IPS-NIHi7 (cell line): ENCODE results near the gene DGKH.

Experiments used
- DNase-seq: peaks from one replicate; pipeline ENCODE4 v3.0.0; 2012; ENCODE audit warnings: mixed read lengths; ENCODE audit errors: extremely low spot score

DGKH gene, protein sequence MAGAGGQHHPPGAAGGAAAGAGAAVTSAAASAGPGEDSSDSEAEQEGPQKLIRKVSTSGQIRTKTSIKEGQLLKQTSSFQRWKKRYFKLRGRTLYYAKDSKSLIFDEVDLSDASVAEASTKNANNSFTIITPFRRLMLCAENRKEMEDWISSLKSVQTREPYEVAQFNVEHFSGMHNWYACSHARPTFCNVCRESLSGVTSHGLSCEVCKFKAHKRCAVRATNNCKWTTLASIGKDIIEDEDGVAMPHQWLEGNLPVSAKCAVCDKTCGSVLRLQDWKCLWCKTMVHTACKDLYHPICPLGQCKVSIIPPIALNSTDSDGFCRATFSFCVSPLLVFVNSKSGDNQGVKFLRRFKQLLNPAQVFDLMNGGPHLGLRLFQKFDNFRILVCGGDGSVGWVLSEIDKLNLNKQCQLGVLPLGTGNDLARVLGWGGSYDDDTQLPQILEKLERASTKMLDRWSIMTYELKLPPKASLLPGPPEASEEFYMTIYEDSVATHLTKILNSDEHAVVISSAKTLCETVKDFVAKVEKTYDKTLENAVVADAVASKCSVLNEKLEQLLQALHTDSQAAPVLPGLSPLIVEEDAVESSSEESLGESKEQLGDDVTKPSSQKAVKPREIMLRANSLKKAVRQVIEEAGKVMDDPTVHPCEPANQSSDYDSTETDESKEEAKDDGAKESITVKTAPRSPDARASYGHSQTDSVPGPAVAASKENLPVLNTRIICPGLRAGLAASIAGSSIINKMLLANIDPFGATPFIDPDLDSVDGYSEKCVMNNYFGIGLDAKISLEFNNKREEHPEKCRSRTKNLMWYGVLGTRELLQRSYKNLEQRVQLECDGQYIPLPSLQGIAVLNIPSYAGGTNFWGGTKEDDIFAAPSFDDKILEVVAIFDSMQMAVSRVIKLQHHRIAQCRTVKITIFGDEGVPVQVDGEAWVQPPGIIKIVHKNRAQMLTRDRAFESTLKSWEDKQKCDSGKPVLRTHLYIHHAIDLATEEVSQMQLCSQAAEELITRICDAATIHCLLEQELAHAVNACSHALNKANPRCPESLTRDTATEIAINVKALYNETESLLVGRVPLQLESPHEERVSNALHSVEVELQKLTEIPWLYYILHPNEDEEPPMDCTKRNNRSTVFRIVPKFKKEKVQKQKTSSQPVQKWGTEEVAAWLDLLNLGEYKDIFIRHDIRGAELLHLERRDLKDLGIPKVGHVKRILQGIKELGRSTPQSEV

DNA sequence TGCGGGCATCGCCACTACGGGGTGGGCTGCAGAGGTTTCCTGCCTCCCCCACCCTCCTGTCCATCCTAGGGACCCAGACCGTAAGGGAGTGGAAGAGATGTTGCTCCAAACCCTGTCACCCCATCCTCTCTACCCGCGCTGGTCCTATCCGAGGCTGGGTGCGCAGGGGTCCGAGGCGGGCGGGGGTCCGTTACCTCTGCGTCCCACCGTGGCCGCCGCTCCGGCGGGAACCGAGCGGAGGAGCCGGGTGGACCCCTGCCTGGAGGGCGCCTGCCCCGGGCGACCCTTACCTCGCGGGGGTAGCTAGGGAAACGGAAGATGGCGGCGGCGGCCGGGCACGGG, at the start of gene DGKH:
Gene DGKH (plus strand): TSS at position 307 of the 342 bp plus-strand sequence. CDS start 126 bp downstream, outside the sequence.
- no peak for DNase-seq

DNA sequence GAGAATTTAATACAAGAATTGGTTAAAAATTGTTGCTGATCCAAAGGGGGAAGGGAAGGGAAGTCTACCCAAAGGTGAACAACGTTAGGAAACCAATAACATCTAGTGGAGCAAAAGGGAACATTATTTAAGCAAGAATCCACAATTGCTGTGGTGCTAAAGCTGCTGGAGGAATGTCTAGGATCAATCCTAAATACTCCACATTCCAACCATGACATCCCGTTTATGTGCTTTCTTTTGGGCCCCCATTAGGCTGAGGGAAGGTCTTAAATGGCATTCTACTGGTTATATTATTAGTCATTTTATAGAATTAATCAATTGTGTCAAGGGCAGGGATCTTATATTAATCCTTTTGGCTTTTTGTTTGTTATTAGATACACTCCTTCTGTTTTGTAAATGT, 47.6 kb upstream of the DGKH start:
- no peak for DNase-seq

DNA sequence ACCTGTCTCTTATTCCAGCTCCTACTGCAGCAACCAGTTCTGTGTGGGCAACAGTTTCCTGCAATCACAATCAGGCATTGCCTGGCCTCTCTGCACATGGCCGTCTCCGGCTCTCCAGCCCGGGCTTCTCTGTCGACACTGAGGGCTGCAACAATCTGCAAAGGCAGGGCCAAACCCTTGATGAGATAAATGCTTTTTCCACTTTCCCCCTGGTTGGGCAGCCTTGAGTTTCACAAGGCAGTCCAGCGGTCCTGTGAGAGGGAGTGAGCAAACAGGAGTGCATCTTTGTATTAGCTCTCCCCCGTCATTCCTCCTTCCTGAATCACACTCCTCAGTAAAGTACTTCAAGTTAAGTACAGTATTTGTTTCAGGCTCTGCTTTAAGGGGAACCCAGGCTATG, 46.9 kb upstream of the DGKH start:
- peak; percentile 35 for DNase-seq

DNA sequence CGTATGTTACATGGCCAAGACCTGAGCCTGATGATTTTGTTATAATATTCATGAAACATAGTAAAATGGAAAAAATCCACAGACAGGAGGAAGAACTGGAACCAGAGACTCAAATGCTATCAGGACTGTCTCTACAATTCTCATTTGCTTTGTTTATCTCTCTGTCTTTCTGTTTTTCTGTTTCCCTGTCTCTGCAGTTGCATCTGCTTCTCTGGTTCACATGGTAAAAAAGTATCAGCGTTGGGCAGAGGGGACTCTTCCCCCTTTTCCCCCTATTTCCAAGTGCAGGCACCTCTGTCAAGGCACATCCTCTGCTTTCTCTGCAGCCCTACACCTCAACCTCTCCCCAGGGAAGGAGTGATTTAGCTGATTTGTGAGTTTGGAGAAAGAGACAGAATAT, 46.4 kb upstream of the DGKH start:
- DNase-seq: no peak

DNA sequence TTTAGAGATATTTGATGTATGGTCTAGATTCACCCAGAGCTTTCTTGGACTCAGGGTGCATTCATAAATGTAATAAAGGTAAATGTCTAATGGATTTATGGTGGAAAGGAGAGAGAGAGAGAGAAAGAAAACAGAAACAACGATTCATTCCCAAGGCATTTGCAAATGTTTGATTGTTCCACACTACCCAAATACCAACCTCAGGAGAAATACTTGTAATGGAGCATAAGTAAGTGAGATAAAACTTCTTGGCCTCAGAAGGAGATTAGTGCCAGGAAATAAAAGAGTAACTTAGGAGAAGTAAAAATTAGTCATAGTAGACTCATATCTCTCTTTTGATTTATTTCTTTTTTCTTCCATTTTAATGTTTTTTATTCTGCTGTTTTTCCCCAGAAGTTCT, 40.6 kb upstream of the DGKH start:
- no peak for DNase-seq

DNA sequence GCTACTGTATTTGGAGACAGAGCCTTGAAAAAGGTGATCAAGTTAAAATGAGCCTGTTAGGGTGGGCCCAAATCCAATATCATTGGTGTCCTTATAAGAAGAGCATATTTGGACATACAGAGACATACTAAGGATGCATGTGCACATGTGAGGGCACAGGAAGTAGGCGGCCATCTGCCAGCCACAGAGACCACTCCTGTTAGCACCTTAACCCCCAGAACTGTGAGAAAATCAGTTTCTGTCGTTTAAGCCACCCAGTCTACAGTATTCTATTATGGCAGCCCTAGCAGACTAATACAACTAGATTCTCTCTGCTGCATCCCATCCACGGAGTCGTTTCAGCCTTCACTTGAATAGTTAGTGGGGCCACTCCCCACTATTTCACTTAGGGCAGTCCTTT, 39.4 kb upstream of the DGKH start:
- no peak for DNase-seq

DNA sequence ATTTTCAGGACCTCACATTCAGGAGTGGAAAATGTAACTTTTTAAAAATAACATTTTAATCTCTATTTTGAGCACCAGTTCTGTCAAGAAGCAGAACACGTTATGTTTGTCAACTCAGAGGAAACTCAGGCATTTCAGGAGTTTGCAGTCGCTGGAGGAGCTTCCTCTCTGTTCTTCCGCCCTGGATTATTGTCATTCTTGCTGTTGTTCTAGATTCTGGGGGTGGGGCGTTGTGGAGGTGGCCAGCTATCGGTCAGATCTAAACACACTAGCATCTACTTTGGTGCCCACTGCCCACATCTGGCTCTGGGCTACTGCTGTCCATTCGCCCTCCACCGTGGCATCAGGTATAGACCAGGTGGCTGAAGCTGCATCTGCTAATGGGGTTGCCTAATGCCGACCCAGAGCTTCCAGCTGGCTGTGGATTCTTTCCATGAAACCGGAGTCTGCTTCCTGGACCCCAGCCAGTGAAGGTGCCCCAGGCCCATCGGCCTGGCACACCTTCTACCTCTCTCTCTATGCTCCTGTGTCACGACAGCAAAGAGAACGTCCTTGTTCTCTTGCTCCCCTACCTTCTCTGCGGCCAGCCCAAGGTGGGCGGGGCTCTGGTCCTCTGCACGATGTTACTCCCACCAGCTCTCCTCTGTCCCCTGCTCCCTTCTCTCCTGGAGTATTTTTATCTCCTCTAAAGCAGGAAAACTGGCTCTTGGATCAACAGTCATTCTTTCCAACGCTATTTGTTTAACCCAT, 36.7 kb upstream of the DGKH start:
- peak; percentile 56 for DNase-seq

DNA sequence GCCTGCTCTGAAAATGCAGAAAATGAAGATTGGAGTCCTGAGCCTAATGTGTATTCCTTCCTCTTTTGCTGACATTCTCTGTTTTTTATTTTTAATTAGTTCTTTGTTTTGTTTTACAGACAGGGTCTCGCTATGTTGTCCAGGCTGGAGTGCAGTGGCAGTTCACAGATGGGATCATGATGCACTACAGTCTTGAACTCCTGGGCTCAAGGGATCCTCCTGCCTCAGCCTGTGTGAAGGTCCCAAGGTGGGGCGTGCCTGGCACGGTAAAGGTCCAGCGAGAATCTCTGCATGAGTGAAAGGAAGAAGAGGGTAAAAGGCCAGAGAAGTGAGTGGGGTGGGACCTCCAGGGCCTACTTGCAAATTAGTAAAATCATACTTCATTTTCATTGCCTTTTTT, 34.3 kb upstream of the DGKH start:
- no peak for DNase-seq

DNA sequence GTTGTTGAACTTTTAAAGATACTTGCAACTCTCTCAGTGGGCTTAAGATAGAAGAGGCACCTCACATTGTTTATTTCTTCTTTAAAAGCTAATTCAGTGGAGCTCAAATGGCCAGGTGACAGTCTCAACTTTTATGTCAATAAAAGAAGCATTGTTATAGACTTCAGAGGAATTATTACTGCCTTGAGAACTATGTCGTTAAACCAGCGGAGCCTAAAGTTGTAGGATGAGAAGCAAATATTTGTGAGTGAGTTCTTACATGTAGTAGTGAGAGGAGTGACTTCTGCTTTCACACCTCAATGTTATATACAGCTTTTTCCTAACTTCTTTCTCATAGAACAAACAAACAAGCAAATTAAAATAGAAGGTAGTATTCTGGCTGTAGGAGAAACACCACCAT, 31.2 kb upstream of the DGKH start:
- DNase-seq: no peak

DNA sequence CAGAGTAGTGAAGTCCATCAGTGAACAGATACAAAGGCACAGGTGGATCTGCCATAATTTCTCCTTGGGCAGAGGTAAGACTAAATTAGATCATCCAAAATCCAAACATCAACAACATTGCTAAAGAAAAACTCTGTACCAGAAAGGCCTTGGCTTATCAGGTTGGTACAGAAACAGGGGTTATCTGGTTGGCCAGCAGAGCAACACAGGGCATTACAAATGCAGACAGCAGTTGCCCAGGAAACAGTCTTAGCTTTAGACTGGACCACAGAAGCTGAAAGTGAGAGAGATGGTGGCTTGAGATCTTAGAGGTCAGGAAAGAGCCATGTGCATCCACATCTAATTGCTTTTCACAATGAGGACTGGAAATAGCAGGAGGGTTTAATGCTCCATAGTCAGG, 26.6 kb upstream of the DGKH start:
- no peak for DNase-seq

DNA sequence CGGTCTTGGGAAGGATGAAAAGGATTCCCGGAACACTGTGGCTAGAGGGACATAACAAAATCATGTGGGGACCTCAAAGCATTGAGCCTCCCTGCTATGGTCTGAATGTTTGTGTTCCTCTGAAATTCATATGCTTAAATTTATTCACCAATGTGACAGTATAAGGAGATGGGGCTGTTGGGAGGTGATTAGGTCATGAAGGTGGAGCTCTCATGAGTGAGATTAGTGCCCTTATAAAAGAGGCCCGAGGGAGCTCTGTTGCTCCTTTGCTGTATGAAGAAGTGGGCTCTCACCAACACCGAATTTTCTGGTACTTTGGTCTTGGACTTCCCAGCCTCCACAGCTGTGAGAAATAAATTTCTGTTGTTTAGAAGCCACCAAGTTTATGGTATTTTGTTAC, 26.1 kb upstream of the DGKH start:
- DNase-seq: no peak

DNA sequence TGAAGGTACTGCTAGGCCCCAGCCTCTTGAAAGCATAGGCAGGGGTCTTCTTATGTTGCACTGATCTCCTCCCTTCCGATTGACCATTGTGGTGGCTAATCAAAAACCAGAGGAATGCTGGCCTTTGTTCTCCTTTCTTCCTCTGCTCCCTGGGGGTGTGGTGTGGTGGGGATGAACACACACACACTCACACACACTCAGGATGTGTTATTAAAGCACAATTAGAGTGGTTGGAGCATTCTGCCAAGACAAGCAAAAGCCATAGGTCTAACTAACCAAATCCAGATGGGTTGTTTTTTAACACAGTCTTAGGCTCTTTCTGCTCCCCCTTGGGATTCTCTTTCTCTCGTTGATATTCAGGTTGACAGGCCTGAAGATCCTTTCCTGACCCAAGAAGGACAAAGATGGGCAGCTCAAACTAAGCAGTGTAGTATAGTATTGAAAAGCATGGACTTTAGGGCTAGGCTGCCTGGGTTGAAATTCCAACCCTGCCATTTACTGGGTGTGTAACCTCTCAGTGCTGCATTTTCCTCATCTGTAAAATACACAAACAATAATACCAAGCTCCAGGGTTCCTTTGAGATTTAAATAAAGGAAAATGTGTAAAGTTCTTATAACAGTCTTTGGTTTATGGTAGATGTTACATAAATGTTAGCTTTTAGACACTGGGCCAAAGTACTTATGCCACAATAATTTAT, 25.5 kb upstream of the DGKH start:
- DNase-seq: no peak

DNA sequence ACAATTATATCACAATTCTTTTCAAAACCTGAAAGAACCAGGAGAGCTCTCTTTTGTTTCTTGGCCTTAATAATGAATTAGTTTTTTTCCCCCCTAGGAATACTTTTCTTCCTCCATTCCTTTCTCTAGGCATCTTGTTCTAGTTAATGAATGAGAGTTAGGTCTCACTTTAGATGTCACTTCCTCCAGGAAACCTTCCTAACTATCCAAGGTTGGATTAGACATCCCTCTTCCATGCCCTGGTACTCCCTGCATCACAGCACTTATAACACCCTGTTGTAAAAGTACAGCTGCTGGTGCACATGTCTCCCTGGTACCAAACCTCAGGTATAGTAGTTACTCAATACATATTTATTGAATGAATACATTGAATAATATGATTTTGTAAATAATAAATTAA, 21.2 kb upstream of the DGKH start:
- DNase-seq: no peak

DNA sequence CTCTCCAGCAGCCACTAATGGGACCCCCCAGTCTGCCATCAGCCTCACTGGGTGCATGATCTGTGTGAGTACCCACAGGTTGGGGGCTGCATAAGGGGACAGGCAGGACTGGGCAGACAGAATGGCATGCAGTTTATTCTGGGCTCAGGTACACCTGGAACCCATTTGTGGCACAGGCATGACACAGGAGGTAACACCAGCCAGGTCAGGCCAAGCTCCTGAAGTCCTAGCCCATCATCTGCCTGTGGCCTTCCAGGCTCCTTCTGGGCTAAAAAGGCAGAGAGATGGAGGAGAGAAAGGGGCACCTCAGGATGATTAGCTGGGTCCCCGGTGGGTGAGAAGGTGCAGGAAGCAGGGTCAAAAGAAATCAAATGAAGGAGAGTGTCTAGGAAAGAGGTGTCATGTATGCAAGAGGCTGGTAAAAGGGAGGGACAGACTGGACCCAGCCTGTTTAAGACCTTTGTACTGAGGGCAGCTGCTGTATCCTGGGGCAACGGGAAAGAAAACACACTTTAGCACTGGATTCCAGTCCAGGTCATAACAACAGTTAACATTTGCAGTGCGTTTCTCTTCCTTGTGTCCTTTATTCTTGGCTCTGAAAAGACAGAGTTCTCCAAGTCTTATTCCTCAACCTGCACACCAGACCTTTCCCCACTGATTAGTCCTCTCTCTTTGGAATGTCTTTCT, 20.2 kb upstream of the DGKH start:
- DNase-seq: no peak

DNA sequence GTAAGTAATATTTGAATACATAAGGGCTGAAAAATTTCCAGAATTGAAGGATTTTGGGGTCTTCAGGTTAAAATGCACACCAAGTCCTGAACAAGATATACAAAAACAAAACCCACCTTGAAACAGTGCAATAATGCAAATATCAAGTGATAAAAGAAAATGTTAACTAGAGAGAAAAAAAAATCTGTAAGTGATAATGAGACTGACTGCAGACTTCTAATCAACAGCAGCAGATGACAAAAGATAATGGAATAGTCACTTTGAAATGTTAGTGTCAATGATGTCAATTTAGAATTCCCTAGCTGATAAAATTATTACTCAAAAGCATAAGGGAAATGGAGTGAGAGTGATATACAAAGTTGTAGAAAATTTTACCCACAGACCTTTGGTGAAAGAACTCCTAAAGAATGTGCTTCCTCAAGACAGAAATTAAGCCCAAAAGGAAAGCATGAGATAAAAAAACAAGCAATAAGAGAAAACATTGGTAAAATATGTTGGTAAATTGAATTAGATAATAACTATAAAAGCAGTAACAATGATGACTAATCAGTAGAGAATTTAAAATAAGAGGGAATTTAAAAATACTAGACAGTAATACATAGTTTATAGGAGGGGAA, 12.4 kb upstream of the DGKH start:
- no peak for DNase-seq

DNA sequence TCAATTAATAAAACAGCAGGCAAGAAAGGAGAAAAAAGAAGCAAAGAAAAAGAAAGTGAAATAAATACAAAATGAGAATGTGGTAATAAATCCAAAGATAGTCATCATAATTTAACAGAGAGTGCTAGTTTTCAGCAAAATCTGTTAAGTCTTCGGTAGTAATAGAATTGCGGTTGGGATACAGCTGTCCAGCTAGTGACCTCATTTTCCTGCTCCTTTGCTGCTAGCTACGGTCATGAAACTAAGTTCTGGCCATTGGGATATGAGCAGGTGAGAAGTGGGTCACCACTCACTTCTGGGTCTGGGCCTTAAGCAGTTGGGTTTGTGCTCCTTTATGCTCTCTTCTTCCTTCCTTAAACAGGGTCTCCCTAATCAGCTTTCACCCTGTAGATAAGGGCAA, 11.7 kb upstream of the DGKH start:
- DNase-seq: no peak

DNA sequence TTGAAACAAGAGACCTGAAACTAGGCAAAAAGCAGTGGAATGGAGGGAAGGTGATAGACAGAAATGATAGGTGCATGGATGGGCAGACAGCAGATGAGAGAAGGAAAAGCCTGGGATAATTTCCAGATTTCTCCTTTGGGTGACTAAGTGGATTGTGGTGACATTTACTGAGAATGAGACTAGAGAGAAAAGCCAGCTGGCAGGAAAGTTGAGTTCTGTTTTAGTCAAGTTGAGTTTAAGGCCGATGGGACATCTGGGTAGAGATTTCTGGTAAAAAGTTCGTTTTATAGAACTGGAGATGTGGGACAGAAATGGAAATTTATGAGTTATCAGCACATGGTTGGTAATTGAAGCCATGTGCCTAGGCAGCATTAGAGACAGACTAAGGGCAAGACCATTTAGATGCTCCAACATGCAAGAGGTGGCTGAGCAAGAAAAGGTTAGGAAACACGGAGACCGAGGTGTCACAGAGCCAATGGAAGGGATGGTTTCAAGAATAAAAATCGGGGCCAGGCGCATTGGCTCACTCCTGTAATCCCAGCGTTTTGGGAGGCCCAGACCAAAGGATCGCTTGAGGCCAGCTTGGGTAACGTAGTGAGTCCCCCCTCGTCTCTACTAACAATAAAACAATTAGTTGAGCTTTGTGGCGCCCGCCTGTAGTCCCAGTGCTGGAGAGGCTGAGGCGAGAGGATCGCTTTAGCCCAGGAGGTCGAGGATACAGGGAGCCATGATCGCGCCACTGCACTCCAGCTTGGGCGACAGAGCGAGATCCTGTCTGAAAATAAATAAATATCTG, 9.6 kb upstream of the DGKH start:
- DNase-seq: no peak

DNA sequence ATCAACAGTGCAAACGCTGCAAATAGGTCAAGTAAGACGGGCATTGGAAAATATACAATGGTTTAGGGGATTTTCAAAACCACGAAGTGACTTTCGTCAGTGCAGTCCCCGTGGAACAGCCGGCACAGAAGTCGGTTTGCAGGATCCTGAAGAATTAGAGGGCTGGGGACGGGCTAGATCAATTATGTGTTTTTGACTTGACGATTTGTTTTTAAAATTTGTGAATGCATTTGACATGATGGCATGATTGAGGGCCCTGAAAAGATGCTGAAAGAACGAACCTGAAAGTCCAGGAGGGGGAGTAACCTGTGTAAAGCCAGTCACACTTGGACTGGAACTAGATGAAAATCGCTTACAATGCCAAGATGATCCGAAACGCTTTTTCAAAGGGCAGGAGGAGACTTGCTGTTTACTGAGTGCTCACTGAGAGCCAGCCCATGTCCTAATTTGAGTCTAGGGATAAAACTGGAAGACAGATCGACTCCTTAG, 8.9 kb upstream of the DGKH start:
- no peak for DNase-seq
